ENCODE results near the gene LRRC70. TPM values are rescaled to one million over a fixed set of nuclear protein-coding genes. Genes with fewer than 3 reads are reported as not detected.

LRRC70 gene
- total RNA-seq, 1 donor from 2014 or later = 0.77 TPM

- Mint-ChIP-seq H3K4me1 (ENCODE audit: low read depth) (peaks cover 2% of the 10 kb centered on the region), H3K4me3 (ENCODE audit: low read depth) (no peak overlapping the region), H3K9me3 (ENCODE audit: low read depth) (no peaks in the 10 kb centered on the region), H3K27me3 (no peaks in the 10 kb centered on the region), H3K36me3 (ENCODE audit: insufficient read depth) (no peaks in the 10 kb centered on the region), H3K27ac (no peak overlapping the region)
- TF ChIP-seq CTCF (IDR thresholded peaks at IDR 0.05; ENCODE audit: unreplicated experiment) = no peak
- no peak for DNase-seq (ENCODE audit: low spot score, unreplicated experiment)
These were observed 3.6 kb upstream of the LRRC70 start for GRCh38 chr5:62575066-62575465.

GRCh38 chr5:62575489-62575888, 3.1 kb upstream of the LRRC70 start:
- Mint-ChIP-seq H3K36me3 (ENCODE audit: insufficient read depth) (no peaks in the 10 kb centered on the region), H3K4me3 (ENCODE audit: low read depth) (no peak overlapping the region), H3K4me1 (ENCODE audit: low read depth) (peaks cover 2% of the 10 kb centered on the region), H3K9me3 (ENCODE audit: low read depth) (no peaks in the 10 kb centered on the region), H3K27me3 (no peaks in the 10 kb centered on the region), H3K27ac (no peak overlapping the region)
- DNase-seq (ENCODE audit: low spot score, unreplicated experiment) = no peak
- no peak for TF ChIP-seq CTCF (IDR thresholded peaks at IDR 0.05; ENCODE audit: unreplicated experiment)

GRCh38 chr5:62576570-62577170, 1.9 kb upstream of the LRRC70 start:
- Mint-ChIP-seq H3K9me3 (ENCODE audit: low read depth) (no peaks in the 10 kb centered on the region), H3K36me3 (ENCODE audit: insufficient read depth) (no peaks in the 10 kb centered on the region), H3K4me1 (ENCODE audit: low read depth) (peaks cover 2% of the 10 kb centered on the region), H3K27ac (peak overlapping the region; percentile 0), H3K4me3 (ENCODE audit: low read depth) (no peak overlapping the region), H3K27me3 (no peaks in the 10 kb centered on the region)
- no peak for DNase-seq (ENCODE audit: low spot score, unreplicated experiment)
- no peak for TF ChIP-seq CTCF (IDR thresholded peaks at IDR 0.05; ENCODE audit: unreplicated experiment)

GRCh38 chr5:62577488-62577887, 1.1 kb upstream of the LRRC70 start:
- DNase-seq (ENCODE audit: low spot score, unreplicated experiment) = no peak
- no peak for TF ChIP-seq CTCF (IDR thresholded peaks at IDR 0.05; ENCODE audit: unreplicated experiment)
- Mint-ChIP-seq H3K36me3 (ENCODE audit: insufficient read depth) (no peaks in the 10 kb centered on the region), H3K9me3 (ENCODE audit: low read depth) (no peaks in the 10 kb centered on the region), H3K27me3 (no peaks in the 10 kb centered on the region), H3K27ac (no peak overlapping the region), H3K4me3 (ENCODE audit: low read depth) (no peak overlapping the region), H3K4me1 (ENCODE audit: low read depth) (peaks cover 2% of the 10 kb centered on the region)

GRCh38 chr5:62579761-62580160, 1.1 kb downstream of the LRRC70 start:
- DNase-seq (ENCODE audit: low spot score, unreplicated experiment) = no peak
- no peak for TF ChIP-seq CTCF (IDR thresholded peaks at IDR 0.05; ENCODE audit: unreplicated experiment)
- Mint-ChIP-seq H3K36me3 (ENCODE audit: insufficient read depth) (no peaks in the 10 kb centered on the region), H3K27me3 (no peaks in the 10 kb centered on the region), H3K9me3 (ENCODE audit: low read depth) (no peaks in the 10 kb centered on the region), H3K4me1 (ENCODE audit: low read depth) (peaks cover 2% of the 10 kb centered on the region), H3K27ac (no peak overlapping the region), H3K4me3 (ENCODE audit: low read depth) (no peak overlapping the region)

Measured in progenitor cell of endocrine pancreas (in vitro differentiated cells).